ENCODE measurements around the gene CKAP4. TPM values are rescaled to one million over a fixed set of nuclear protein-coding genes. Genes with fewer than 3 reads are reported as not detected.

CKAP4 gene
- total and polyA plus RNA-seq, 2 experiments from 2014 or later = 32.3 to 58.8 TPM

GRCh38 chr12:106194351-106194750 lies 53.5 kb downstream of the CKAP4 start (continued):
- TF ChIP-seq CTCF (conservative IDR thresholded peaks at IDR 0.05; ENCODE audit: low read depth in 2 of 2) = no peak

- no peaks in the 10 kb centered on the region for H3K27me3 ChIP-seq (ENCODE audit: insufficient read depth)
- H3F3A ChIP-seq (replicated peaks; ENCODE audit: low read depth) = no peaks in the 10 kb centered on the region
- no peak for ATAC-seq
Measured at GRCh38 chr12:106193394-106194215, 54.2 kb downstream of the CKAP4 start.

More at GRCh38 chr12:106193394-106194215, 54.2 kb downstream of the CKAP4 start:
- Mint-ChIP-seq H3K4me3 (no peak overlapping the region), H3K36me3 (ENCODE audit: low read depth) (no peaks in the 10 kb centered on the region), H3K27ac (no peak overlapping the region), H3K9me3 (no peaks in the 10 kb centered on the region), H3K4me1 (no peaks in the 10 kb centered on the region; the same call in 2 of the 3 replicates), H3K27me3 (ENCODE audit: insufficient read depth, low read depth, poor library complexity) (peaks cover 3% of the 10 kb centered on the region)
- Histone ChIP-seq H3K4me2 (no peak overlapping the region), H3K27ac (ENCODE audit: low read depth) (no peak overlapping the region), H4K20me1 (replicated peaks; ENCODE audit: insufficient read depth) (no peaks in the 10 kb centered on the region), H3K79me2 (replicated peaks; ENCODE audit: insufficient read depth) (no peaks in the 10 kb centered on the region), H3K4me1 (ENCODE audit: insufficient read depth) (no peaks in the 10 kb centered on the region), H3K4me3 (no peak overlapping the region), H3K9me2 (ENCODE audit: insufficient read depth) (0 out of 2 replicates have a peak, but pooled peaks cover 6% of the 10 kb centered on the region), H2AFZ (no peak overlapping the region), H3K36me3 (ENCODE audit: insufficient read depth) (no peaks in the 10 kb centered on the region)
- TF ChIP-seq EZH2 (IDR thresholded peaks at IDR 0.05; ENCODE audit: low read depth, unreplicated experiment) (no peak), REST (IDR thresholded peaks at IDR 0.05; ENCODE audit: unreplicated experiment) (no peak), STAT1 (IDR thresholded peaks at IDR 0.05; ENCODE audit: unreplicated experiment) (no peak)
- DNase-seq (ENCODE audit: low spot score) = no peak
